ES-I3 (cell line): ENCODE data around the gene CHRDL1.
A peak's percentile ranks its signal among the peaks of the same experiment; 100 is the strongest.

Experiments used
- H3K36me3 ChIP-seq: 2 replicates; pipeline ENCODE4 v1.6.1; 2013; ENCODE audit warnings: mild to moderate bottlenecking, low read length, control low read depth, moderate library complexity; ENCODE audit not compliant: insufficient read depth
- H3K4me1 ChIP-seq: 2 replicates; pipeline ENCODE4 v1.6.1; 2013; ENCODE audit warnings: mild to moderate bottlenecking, control low read depth, low read length; ENCODE audit not compliant: insufficient read depth
- H3K9ac ChIP-seq: 2 replicates; pipeline ENCODE4 v1.6.1; 2013; ENCODE audit warnings: low read depth, mild to moderate bottlenecking, low read length, moderate library complexity
- H3K9me3 ChIP-seq: 2 replicates; pipeline ENCODE4 v1.6.1; 2013; ENCODE audit warnings: mild to moderate bottlenecking, low read length, moderate library complexity; ENCODE audit not compliant: control insufficient read depth, insufficient read depth

Gene CHRDL1

DNA sequence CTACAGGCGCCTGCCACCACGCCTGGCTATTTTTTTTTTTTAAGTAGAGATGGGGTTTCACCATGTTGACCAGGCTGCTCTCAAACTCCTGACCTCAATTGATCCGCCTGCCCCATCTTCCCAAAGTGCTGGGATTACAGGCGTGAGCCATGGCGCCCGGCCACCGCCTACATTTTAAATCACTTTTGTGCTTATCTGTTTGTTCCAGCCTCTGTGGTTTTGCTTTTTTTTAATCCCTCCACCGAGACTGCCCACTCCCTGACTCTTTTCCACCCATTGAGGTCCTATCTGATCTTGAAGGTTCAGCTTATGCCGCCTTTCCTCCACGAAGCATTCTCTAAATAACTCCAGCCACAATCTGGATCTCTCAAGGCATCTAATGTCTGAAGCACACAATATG lies 73.5 kb downstream of the CHRDL1 start:
- no peaks in the 10 kb centered on the region for H3K36me3 ChIP-seq
- peaks cover 7% of the 10 kb centered on the region for H3K4me1 ChIP-seq
- H3K9me3 ChIP-seq: no peaks in the 10 kb centered on the region
- no peak overlapping the region for H3K9ac ChIP-seq

DNA sequence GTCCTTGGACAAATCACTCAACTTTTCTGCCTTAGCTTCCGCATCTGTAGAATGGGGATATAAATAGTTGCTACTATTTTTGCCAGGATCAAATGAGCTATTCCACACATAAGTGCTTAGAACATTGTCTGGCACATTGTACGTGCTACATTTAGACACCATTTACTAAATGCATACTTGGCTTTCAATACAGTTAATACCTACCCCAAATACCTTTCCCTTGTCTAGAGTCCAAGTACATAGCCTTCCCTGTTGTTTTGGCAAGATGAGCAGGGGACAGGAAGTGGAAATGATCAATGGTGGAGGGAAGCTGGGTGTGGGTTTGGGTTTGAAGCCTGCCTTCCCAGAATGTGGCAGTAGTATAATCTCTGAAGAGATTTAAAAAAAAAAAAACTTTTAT lies 82.0 kb downstream of the CHRDL1 start:
- H3K4me1 ChIP-seq: no peaks in the 10 kb centered on the region
- H3K36me3 ChIP-seq: no peaks in the 10 kb centered on the region
- H3K9ac ChIP-seq: no peak overlapping the region
- H3K9me3 ChIP-seq: no peaks in the 10 kb centered on the region

DNA sequence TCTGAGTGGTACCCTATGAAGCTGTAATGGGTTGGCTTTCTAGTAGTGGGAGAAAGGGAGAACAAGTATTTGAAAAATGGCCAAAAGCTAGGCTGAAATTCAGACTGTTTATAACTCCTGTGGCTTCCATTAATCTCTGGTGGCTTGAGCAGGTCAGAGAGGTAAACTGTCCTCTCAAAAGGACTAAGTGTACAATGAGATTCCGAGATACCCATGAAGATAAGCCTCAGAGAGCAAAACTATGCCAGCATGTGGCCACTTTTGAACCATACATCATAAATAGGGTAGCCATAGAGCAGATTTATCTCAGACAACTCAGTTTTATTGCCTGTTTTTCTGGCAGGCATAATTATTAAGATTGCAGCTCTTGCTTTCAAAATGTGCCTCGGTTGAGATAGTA lies 89.2 kb downstream of the CHRDL1 start:
- Histone ChIP-seq H3K36me3 (no peaks in the 10 kb centered on the region), H3K9me3 (no peaks in the 10 kb centered on the region), H3K4me1 (no peaks in the 10 kb centered on the region), H3K9ac (no peak overlapping the region)

DNA sequence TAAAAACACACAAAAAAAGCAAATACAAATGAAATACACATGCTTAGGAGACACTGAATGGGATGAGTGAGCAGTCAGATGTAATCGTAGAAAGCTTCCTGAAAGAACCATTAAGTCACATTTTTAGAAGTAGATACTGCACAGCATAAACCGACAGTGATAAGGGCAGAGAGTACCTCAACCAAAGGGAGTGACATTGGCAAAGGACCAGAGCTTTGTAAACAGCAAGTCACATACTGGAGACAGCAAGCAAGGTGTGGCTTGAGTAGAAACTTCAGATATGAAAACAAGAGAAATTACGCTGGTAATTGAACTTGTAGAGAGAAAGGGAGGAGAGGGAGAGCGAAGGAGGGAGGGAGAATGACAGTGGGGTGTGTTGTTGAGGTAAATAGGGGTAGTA lies 92.0 kb downstream of the CHRDL1 start:
- no peak overlapping the region for H3K9ac ChIP-seq
- H3K36me3 ChIP-seq: no peaks in the 10 kb centered on the region
- H3K9me3 ChIP-seq: no peaks in the 10 kb centered on the region
- H3K4me1 ChIP-seq: no peaks in the 10 kb centered on the region

DNA sequence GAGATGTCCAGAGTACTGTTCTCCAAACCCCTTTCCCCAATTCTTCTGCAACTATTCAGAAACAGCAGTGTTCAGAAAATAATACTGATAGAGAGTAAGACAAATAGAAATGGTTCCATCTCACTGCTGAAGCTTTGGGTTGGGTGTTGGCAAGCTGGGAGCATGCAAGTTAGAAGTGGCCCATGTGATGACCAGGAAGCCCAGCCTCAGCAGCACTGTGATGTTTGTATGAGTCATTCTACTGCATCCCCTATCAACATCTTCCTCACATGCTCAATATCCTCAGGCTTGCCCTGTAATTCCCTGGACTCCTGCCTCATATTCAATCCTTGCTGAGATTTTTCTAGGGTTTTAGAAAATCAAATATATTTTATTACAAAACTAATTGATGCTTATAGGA lies 96.5 kb downstream of the CHRDL1 start:
- no peaks in the 10 kb centered on the region for H3K4me1 ChIP-seq
- no peak overlapping the region for H3K9ac ChIP-seq
- no peaks in the 10 kb centered on the region for H3K9me3 ChIP-seq
- H3K36me3 ChIP-seq: no peaks in the 10 kb centered on the region

DNA sequence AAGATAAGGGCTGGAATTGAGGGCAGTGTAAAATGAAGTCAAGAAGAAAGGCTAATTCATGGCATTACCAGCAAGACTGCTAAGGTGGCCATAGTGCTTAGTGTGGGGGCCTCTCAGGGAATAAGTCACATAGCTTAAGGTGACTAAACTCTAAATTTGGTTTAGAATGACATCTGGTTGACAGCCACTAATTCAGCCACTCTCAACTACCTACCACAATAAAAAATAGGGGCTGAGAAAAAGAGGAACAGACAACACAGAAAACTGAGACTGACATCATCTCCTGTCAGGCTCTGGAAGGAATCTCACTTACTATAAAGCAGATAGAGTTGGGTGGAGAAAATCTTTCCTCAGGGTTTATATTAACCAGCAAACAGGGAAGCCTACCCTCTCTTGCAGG lies 96.9 kb downstream of the CHRDL1 start:
- no peaks in the 10 kb centered on the region for H3K9me3 ChIP-seq
- H3K36me3 ChIP-seq: no peaks in the 10 kb centered on the region
- no peak overlapping the region for H3K9ac ChIP-seq
- H3K4me1 ChIP-seq: no peaks in the 10 kb centered on the region

DNA sequence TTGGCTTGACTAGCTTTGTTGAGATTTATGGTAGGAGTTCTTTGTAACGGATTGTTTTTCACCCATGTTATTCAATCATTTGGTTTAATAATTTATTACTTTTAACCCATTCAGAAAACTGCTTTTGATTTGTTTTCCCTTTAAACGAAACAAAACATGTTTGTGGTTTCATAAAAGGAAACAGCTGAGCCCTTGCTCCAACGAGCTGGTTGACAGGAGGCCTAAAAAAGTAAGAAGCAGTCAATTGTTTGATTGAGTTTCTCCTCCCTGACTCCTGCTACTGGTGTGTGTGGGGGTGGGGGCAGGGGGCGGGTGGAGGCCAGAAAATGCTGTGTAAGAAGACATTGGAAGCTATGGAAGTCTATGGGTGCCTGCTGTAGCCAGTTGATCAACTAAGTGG lies 102.8 kb downstream of the CHRDL1 start:
- no peaks in the 10 kb centered on the region for H3K36me3 ChIP-seq
- H3K9ac ChIP-seq: no peak overlapping the region
- no peaks in the 10 kb centered on the region for H3K4me1 ChIP-seq

DNA sequence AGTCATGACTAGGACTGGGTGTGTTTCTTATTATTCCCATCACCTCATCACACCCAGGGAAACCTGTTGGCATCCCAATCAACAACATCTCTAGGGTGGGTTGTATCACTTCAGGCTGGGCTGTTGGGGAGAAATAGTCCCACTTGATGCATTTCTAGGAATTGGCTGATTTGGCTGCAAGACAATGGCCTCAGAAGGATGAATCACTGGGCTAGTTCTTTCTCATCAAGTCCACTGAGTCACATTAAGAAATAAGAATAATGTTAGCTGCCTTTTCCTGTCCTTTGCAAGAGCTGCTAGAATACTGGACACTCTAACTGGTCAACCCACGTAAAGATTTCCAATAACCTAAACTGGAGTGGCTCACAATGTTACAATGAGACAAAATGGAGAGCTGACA lies 104.2 kb downstream of the CHRDL1 start:
- H3K4me1 ChIP-seq: no peaks in the 10 kb centered on the region
- H3K9ac ChIP-seq: no peak overlapping the region
- no peaks in the 10 kb centered on the region for H3K9me3 ChIP-seq
- no peaks in the 10 kb centered on the region for H3K36me3 ChIP-seq

More for the DNA sequence above, 102.8 kb downstream of the CHRDL1 start:
- no peaks in the 10 kb centered on the region for H3K9me3 ChIP-seq

DNA sequence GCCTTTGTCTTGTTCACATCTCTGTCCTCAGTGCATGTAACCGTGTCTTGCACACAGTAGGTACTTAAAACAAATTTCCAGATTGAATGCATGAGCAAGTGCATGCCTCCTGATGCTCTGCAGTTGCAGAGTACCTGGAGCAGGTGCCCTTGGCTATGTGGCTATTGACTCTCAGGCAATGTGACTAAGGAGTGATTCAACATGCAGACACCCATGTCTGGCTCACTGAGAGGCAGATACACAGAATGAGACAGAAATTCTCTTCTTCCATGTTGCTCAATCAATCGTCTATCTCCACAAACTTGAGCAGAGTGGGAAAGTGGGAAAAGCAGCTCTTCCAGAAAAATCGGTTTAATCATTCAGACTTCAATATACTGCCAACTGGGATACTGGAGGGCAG lies 111.0 kb downstream of the CHRDL1 start:
- Histone ChIP-seq H3K36me3 (no peaks in the 10 kb centered on the region), H3K9ac (no peak overlapping the region), H3K4me1 (peaks cover 22% of the 10 kb centered on the region; the same call in 1 of the 2 replicates), H3K9me3 (no peaks in the 10 kb centered on the region)

DNA sequence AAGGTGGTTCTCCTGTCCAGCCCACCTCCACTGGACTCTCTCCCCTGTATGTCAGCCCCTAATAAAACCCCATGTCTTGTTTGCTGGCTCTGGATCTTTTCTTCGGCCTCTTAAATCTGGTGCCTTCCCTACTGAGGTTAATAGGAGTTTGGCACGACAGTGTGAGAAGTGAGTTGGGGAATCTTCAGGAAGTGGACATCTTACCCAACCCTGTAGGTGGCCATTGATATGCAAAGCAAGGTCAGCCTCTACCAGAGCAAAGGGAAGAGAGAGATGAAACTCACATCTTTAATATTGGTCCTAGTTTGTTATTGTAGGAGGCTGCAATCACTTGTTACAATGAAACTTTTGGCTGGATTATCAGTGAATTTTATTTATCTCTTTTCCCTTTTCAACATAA lies 111.7 kb downstream of the CHRDL1 start:
- Histone ChIP-seq H3K36me3 (no peaks in the 10 kb centered on the region), H3K9me3 (no peaks in the 10 kb centered on the region), H3K4me1 (peaks cover 22% of the 10 kb centered on the region; the same call in 1 of the 2 replicates), H3K9ac (no peak overlapping the region)

DNA sequence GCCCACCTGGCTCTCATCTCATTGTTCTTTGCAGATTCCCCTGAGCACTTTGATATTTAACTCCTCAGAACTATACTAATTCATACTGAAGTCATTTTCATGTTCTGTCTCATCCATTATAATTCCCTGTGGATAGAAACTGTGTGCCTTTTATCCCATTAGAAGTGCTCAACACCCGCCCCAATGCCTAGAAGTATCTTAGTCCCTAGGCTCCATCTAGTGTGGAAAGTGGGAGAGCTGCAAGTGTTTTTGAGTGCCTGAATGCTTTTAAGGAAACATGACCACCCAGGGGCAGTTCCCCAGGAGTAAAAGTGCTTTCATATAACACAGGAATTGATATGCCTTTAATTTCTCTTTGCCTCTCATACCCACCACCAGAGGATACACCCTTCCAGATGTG lies 117.0 kb downstream of the CHRDL1 start:
- no peak overlapping the region for H3K9ac ChIP-seq
- H3K4me1 ChIP-seq: peaks cover 16% of the 10 kb centered on the region
- no peaks in the 10 kb centered on the region for H3K9me3 ChIP-seq
- H3K36me3 ChIP-seq: no peaks in the 10 kb centered on the region

DNA sequence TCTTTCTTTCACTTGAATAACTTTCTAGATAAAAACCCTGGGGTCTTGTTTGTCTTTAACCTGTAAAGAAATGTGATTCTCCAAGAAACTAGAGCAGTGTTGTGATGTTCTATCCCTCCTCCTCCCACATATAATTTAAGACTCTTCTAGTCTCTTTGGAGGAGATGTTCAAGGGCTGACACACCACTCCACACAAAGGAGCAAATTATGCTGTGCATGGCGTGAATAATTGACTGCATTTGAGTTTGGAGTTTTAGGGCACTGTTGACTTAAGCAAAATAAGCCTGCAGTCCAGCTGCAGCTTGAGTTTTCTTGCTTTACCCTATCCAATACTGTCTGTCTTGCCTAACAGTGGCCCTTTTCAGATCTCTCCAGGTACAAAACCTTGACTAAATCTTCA lies 119.7 kb downstream of the CHRDL1 start:
- no peaks in the 10 kb centered on the region for H3K36me3 ChIP-seq

DNA sequence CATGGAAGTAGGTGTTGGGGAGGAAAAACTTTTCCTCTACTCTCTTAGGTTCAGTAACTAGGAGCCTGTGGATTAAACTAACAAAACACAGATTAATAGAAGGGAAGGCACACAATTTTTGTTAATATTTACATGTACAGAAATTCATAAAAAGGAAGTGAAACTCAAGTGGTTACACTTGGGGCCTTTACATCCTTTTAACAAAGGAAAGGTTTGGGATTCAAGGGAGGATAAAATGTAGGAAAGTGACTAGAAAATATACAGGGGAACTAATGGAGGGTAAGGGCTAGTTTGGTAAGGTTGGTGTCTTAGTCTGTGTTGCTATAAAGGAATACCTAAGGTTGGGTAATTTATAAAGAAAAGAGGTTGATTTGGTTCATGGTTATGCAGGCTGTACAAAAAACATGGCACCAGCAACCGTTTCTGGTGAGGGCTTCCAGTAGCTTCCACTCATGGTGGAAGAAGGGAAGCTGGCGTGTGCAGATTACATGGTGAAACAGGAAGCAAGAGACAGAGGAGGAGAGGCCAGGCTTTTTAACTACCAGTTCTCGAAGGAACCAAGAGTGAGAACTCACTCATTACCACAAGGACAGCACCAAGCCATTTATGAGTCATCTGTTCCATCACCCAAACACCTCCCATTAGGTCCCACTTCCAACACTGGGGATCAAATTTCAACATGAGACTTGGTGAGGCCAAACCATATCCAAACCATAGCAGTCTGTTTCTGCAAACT lies 124.4 kb downstream of the CHRDL1 start:
- H3K36me3 ChIP-seq: no peaks in the 10 kb centered on the region
- H3K9me3 ChIP-seq: no peaks in the 10 kb centered on the region
- peaks cover 16% of the 10 kb centered on the region for H3K4me1 ChIP-seq
- no peak overlapping the region for H3K9ac ChIP-seq

More for the DNA sequence above, 119.7 kb downstream of the CHRDL1 start:
- H3K9ac ChIP-seq: no peak overlapping the region
- H3K4me1 ChIP-seq: peaks cover 6% of the 10 kb centered on the region; the same call in 1 of the 2 replicates
- no peaks in the 10 kb centered on the region for H3K9me3 ChIP-seq

DNA sequence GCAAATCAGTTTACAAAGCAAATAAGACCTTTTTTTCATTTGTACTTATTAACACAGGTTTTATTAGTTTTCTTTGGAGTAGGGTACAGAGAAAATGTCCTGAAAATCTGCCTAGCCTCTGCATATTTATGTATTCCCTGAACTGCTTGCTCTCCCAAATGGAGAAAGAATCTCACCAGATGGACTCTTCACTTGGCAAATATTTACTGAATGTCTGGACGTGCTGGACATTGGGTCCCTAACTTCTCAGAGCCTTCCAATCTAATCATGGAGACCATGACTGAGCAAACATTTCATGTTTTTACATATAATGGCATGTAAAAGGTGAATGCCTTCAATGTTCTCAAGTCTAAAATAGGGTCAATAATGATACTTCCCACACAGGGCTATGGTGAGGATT lies 126.0 kb downstream of the CHRDL1 start:
- H3K4me1 ChIP-seq: peaks cover 22% of the 10 kb centered on the region
- no peaks in the 10 kb centered on the region for H3K9me3 ChIP-seq
- H3K9ac ChIP-seq: no peak overlapping the region
- no peaks in the 10 kb centered on the region for H3K36me3 ChIP-seq

DNA sequence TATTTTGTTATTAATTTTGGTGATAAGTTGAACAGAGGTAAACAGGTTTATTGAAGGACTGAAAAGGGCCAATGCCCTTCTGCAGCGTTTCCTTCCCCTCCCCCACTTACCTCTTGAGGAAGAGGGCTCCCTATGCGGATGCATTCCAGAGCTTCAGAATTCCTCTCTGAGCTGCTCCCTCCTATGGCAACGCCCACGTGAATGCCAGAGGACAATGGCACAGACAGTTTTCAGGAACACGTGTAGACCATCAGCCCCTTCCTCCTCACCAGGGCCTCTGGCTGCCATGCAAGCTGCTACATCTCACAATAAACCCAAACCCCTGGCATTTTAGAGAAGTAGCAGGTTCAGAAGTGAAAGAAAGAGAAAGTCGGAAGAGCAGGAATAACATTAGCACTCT lies 127.9 kb downstream of the CHRDL1 start:
- Histone ChIP-seq H3K9me3 (no peaks in the 10 kb centered on the region), H3K36me3 (no peaks in the 10 kb centered on the region), H3K9ac (peak overlapping the region; percentile 15; the same call in 1 of the 2 replicates), H3K4me1 (peaks cover 22% of the 10 kb centered on the region)
